ENCODE results near the gene WDR26.

DNA sequence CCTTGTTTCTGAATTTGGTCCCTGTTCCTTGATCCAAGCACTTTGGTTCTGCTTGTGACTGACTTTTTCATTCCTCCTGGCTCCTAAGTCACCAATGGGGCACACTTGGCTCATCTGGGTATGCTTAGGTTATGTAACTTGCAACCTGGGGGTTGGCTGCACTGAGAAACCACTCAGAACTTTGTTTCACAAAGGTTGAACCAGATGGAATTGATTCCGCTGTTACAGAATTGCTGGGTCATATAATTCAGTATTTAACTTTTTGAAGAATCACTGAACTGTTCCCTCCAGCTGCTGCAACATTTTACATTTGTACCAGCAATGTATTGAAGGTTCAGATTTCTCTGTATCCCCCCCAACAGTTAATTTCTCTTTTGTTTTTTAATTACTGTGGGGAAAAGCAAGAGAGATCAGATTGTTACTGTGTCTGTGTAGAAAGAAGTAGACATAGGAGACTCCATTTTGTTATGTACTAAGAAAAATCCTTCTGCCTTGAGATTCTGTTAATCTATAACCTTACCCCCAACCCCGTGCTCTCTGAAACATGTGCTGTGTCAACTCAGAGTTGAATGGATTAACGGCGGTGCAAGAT, 95.1 kb downstream of the WDR26 start:
- no peak for TF ChIP-seq EP300 (IDR thresholded peaks at IDR 0.05)
- TF ChIP-seq, protein P1, sequence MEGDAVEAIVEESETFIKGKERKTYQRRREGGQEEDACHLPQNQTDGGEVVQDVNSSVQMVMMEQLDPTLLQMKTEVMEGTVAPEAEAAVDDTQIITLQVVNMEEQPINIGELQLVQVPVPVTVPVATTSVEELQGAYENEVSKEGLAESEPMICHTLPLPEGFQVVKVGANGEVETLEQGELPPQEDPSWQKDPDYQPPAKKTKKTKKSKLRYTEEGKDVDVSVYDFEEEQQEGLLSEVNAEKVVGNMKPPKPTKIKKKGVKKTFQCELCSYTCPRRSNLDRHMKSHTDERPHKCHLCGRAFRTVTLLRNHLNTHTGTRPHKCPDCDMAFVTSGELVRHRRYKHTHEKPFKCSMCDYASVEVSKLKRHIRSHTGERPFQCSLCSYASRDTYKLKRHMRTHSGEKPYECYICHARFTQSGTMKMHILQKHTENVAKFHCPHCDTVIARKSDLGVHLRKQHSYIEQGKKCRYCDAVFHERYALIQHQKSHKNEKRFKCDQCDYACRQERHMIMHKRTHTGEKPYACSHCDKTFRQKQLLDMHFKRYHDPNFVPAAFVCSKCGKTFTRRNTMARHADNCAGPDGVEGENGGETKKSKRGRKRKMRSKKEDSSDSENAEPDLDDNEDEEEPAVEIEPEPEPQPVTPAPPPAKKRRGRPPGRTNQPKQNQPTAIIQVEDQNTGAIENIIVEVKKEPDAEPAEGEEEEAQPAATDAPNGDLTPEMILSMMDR (IDR thresholded peaks at IDR 0.05), result no peak

Data from tibial nerve (tissue), 4 donors.